Nephron (organoid): ENCODE results near the gene TTC39C.

Experiments used
- H3K27ac Mint-ChIP-seq, 3 experiments: 2 replicates each; pipeline ENCODE4 v1.8.0; 2020; ENCODE audit warnings: mixed read lengths in 3 of 3, mild to moderate bottlenecking in 2 of 3, moderate library complexity in 1 of 3
- H3K27me3 Mint-ChIP-seq: 2 replicates; pipeline ENCODE4 v1.8.0; 2021; ENCODE audit warnings: low read depth, mild to moderate bottlenecking, moderate library complexity, mixed read lengths
- H3K36me3 Mint-ChIP-seq: 2 replicates; pipeline ENCODE4 v1.8.0; 2020; ENCODE audit warnings: low read depth, mixed read lengths
- H3K4me1 Mint-ChIP-seq: 2 replicates; pipeline ENCODE4 v1.8.0; 2020; ENCODE audit warnings: mixed read lengths
- H3K4me3 Mint-ChIP-seq, 3 experiments: 2 replicates each; pipeline ENCODE4 v1.8.0; 2020; ENCODE audit warnings: mild to moderate bottlenecking in 3 of 3, mixed read lengths in 3 of 3, moderate library complexity in 2 of 3
- H3K9me3 Mint-ChIP-seq: 2 replicates; pipeline ENCODE4 v1.8.0; 2020; ENCODE audit warnings: mixed read lengths
- TF ChIP-seq, protein P1 (sequence below), 3 experiments: fragments of 200-600 bp; sonication (generic); IDR thresholded peaks; one replicate each; pipeline ENCODE4 v1.5.0; 2021; ENCODE audit warnings: antibody characterized with exemption in 3 of 3; ENCODE audit not compliant: unreplicated experiment in 3 of 3

The TTC39C gene

DNA sequence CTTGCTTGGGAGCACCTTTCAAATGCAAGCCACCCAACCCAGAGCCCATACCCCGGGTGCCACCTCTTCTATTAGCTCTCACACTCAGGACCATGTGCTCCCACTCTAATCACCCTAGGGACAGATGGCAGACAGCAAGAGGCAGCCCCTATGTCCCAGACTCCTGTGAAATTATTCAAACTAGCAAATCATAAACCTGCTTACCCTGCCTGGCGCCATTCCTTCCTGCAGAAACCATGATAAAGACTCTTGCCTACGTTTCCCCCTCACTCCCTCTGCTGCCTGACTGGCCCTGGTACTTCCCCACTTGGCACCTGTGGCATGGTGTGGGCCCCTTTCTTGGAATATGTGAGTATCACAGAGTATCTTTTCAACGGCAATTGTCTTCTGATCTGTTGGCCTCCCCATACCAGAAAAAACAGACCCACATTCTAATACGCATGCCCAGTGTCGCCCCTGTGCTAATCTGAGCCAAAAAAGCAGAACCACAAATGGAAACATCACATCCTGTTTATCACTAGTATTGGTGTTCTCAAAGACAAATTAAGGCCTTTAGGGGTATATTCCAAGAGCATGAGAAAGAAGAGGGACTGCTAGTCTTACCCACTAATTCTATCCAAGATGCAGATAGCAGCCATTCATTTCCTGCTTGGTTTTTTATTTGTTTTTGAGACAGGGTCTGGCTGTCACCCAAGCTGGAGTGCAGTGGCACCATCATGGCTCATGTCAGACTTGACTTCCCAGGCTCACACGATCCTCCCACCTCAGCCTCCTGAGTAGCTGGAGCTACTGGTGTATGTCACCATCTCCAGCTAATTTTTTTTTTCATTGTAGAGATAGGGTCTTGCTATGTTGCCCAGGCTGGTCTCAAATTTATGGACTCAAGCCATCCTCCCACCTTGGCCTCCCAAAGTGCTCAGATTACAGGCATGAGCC lies 44.1 kb upstream of the TTC39C start:
- H3K27ac Mint-ChIP-seq = no peak overlapping the region
- H3K4me3 Mint-ChIP-seq = no peak overlapping the region
- H3K36me3 Mint-ChIP-seq = no peaks in the 10 kb centered on the region
- H3K9me3 Mint-ChIP-seq = peaks cover 8% of the 10 kb centered on the region
- H3K4me1 Mint-ChIP-seq = no peaks in the 10 kb centered on the region
- H3K27me3 Mint-ChIP-seq = peaks cover 14% of the 10 kb centered on the region
- TF ChIP-seq, protein P1, sequence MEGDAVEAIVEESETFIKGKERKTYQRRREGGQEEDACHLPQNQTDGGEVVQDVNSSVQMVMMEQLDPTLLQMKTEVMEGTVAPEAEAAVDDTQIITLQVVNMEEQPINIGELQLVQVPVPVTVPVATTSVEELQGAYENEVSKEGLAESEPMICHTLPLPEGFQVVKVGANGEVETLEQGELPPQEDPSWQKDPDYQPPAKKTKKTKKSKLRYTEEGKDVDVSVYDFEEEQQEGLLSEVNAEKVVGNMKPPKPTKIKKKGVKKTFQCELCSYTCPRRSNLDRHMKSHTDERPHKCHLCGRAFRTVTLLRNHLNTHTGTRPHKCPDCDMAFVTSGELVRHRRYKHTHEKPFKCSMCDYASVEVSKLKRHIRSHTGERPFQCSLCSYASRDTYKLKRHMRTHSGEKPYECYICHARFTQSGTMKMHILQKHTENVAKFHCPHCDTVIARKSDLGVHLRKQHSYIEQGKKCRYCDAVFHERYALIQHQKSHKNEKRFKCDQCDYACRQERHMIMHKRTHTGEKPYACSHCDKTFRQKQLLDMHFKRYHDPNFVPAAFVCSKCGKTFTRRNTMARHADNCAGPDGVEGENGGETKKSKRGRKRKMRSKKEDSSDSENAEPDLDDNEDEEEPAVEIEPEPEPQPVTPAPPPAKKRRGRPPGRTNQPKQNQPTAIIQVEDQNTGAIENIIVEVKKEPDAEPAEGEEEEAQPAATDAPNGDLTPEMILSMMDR (IDR thresholded peaks at IDR 0.05; ENCODE audit: unreplicated experiment in 3 of 3) = no peak

DNA sequence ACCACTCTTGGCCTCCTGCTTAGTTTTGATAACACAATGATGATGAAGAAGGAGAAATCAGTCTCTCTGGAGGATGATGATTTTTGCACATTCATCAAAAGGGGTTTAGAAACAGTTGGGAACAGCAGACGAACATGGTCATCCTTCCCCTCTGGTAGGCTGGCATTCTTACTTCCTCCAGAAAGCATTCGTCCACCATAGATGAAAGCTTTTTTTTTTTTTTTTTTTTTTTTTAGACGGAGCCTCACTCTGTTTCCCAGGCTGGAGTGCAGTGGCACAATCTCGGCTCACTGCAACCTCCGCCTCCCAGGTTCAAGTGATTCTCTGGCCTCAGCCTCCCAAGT lies 43.5 kb upstream of the TTC39C start:
- TF ChIP-seq, protein P1 (IDR thresholded peaks at IDR 0.05; ENCODE audit: unreplicated experiment in 3 of 3) = no peak
- no peaks in the 10 kb centered on the region for H3K36me3 Mint-ChIP-seq
- peaks cover 14% of the 10 kb centered on the region for H3K27me3 Mint-ChIP-seq
- no peaks in the 10 kb centered on the region for H3K4me1 Mint-ChIP-seq
- no peak overlapping the region for H3K27ac Mint-ChIP-seq
- no peak overlapping the region for H3K4me3 Mint-ChIP-seq
- H3K9me3 Mint-ChIP-seq = peaks cover 10% of the 10 kb centered on the region

DNA sequence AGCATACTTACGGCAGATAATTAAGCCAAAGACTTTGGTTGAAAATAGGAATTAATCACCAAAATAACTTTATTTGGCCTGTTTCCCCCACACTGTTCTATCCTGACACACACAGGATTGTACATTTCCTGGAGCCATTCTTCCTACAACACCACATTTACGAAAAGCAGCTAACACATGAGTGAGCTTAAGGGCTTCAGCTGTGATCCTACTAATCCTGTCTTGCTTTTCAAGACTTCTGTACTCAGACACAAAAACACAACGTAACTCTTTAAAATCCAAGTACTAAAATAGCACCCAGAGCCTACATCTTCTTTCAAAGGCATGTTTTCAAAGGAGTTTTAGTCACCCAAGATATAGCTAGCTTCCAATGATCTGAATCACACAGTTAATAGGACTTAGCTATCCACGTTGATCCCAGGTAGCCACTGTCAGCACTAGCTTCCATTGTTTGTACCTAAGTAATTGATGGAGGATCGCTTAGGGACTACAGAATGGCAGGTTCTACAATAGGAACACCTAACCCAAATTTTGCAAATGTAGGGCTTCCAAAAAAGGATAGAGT lies 42.8 kb upstream of the TTC39C start:
- Mint-ChIP-seq H3K27ac (no peak overlapping the region), H3K4me1 (no peaks in the 10 kb centered on the region), H3K27me3 (peaks cover 14% of the 10 kb centered on the region), H3K9me3 (peaks cover 15% of the 10 kb centered on the region), H3K36me3 (no peaks in the 10 kb centered on the region), H3K4me3 (no peak overlapping the region)
- TF ChIP-seq, protein P1 (IDR thresholded peaks at IDR 0.05; ENCODE audit: unreplicated experiment in 3 of 3) = no peak

DNA sequence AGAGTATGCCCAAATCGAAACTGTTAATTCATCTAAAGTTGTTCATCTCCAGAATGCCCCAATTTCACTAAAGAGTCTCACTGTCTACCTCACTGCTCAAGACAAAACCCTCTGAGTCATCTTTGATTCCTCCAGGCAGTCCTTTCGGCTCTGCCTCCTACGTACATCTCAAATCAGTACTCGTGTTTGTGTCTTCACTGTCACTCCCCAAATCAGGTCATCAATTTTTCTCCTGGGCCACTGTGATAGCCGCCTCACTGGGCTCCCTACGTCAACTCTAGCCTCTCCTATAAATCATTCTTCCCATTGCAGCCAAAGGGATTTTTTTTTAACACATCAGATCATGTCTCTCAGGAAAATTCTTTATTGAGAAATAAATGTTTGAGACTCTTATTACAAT lies 42.1 kb upstream of the TTC39C start:
- Mint-ChIP-seq H3K4me3 (no peak overlapping the region), H3K36me3 (no peaks in the 10 kb centered on the region), H3K27me3 (peaks cover 14% of the 10 kb centered on the region), H3K27ac (no peak overlapping the region), H3K4me1 (no peaks in the 10 kb centered on the region), H3K9me3 (peaks cover 18% of the 10 kb centered on the region)
- TF ChIP-seq, protein P1 (IDR thresholded peaks at IDR 0.05; ENCODE audit: unreplicated experiment in 3 of 3) = no peak

DNA sequence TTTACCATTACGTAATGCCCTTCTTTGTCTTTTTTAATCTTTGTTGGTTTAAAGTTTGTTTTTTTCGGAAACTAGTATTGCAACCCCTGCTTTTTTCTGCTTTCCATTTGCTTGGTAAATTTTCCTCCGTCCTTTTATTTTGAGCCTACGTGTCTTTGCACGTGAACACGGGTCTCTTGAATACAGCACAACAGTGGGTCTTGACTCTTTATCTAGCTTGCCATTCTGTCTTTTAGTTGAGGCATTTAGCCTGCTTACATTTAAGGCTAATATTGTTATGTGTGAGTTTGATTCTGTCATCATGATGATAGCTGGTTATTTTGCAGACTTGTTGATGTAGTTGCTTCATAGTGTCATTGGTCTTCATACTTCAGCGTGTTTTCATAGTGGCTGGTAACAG lies 37.5 kb upstream of the TTC39C start:
- H3K36me3 Mint-ChIP-seq = no peaks in the 10 kb centered on the region
- peaks cover 22% of the 10 kb centered on the region for H3K9me3 Mint-ChIP-seq
- TF ChIP-seq, protein P1 (IDR thresholded peaks at IDR 0.05; ENCODE audit: unreplicated experiment in 3 of 3) = no peak
- H3K27me3 Mint-ChIP-seq = peaks cover 15% of the 10 kb centered on the region
- H3K4me1 Mint-ChIP-seq = peaks cover 11% of the 10 kb centered on the region
- no peak overlapping the region for H3K4me3 Mint-ChIP-seq
- H3K27ac Mint-ChIP-seq = no peak overlapping the region
